Measurements from ENCODE around the gene TSSK6. TPM values are rescaled to one million over a fixed set of nuclear protein-coding genes. Genes with fewer than 3 reads are reported as not detected.

TSSK6 gene
- total RNA-seq, 2 donors from 2014 or later = 2.1 to 2.6 TPM

GRCh38 chr19:19543640-19544039, 28.3 kb upstream of the TSSK6 start:
- intact Hi-C loops (cut with DNase I) = no loop called here
- no peak for TF ChIP-seq POLR2A (IDR thresholded peaks at IDR 0.05)
- DNase-seq (no peak), ATAC-seq (no peak)
- H3K27me3 ChIP-seq = peaks cover 0 to 18% of the 10 kb centered on the region in 2 donors
- H3K36me3 ChIP-seq (replicated peaks in 1 of 2; ENCODE audit: insufficient read depth in 1 of 2, low read depth in 2 of 2) = no peaks in the 10 kb centered on the region
- H3K4me3 ChIP-seq = no peak overlapping the region
- H3K9me3 ChIP-seq = no peaks in the 10 kb centered on the region
- H3K4me1 ChIP-seq = peaks cover 14% of the 10 kb centered on the region
- 67 to 78% methylated on average over 2 to 11 of the region's 19 CpGs for WGBS, 2 donors
- H3K27ac ChIP-seq = no peak overlapping the region

GRCh38 chr19:19543101-19543500, 27.8 kb upstream of the TSSK6 start:
- no peak for ATAC-seq
- Histone ChIP-seq H3K9me3 (no peaks in the 10 kb centered on the region), H3K4me1 (peaks cover 19% of the 10 kb centered on the region), H3K36me3 (replicated peaks in 1 of 2; ENCODE audit: insufficient read depth in 1 of 2, low read depth in 2 of 2) (no peaks in the 10 kb centered on the region), H3K27me3 (peaks cover 0 to 23% of the 10 kb centered on the region in 2 donors), H3K27ac (no peak overlapping the region), H3K4me3 (no peak overlapping the region)
- 77 to 80% methylated on average over 2 to 13 of the region's 13 CpGs for WGBS, 2 donors
- intact Hi-C loops (cut with DNase I) = no loop called here
- DNase-seq = no peak
- no peak for TF ChIP-seq POLR2A (IDR thresholded peaks at IDR 0.05)
- TF ChIP-seq CTCF (IDR thresholded peaks at IDR 0.05) = no peak

- 55 to 59% methylated on average over 7 to 12 of the region's 12 CpGs for WGBS, 2 donors
- no peak overlapping the region for H3K27ac ChIP-seq
- peaks cover 0 to 29% of the 10 kb centered on the region in 2 donors for H3K27me3 ChIP-seq
- no peaks in the 10 kb centered on the region for H3K9me3 ChIP-seq
- intact Hi-C loops (cut with DNase I) = no loop called here
- peaks cover 25% of the 10 kb centered on the region for H3K4me1 ChIP-seq
- ATAC-seq = no peak
- DNase-seq = no peak
- TF ChIP-seq CTCF (IDR thresholded peaks at IDR 0.05) (no peak), POLR2A (IDR thresholded peaks at IDR 0.05) (no peak)
- no peak overlapping the region for H3K4me3 ChIP-seq
- H3K36me3 ChIP-seq (replicated peaks in 1 of 2; ENCODE audit: insufficient read depth in 1 of 2, low read depth in 2 of 2) = no peaks in the 10 kb centered on the region
These were observed 27.2 kb upstream of the TSSK6 start for GRCh38 chr19:19542507-19542906.

- no peak for ATAC-seq
- Histone ChIP-seq H3K4me1 (peaks cover 28% of the 10 kb centered on the region), H3K36me3 (replicated peaks in 1 of 2; ENCODE audit: insufficient read depth in 1 of 2, low read depth in 2 of 2) (no peaks in the 10 kb centered on the region), H3K4me3 (no peak overlapping the region), H3K9me3 (no peaks in the 10 kb centered on the region), H3K27ac (no peak overlapping the region), H3K27me3 (peaks cover 0 to 30% of the 10 kb centered on the region in 2 donors)
- no peak for TF ChIP-seq POLR2A (IDR thresholded peaks at IDR 0.05)
- no peak for TF ChIP-seq CTCF (IDR thresholded peaks at IDR 0.05)
- no peak for DNase-seq
- intact Hi-C loops (cut with DNase I) = no loop called here
- 74 to 76% methylated on average over 5 to 15 of the region's 16 CpGs for WGBS, 2 donors
These were observed 26.3 kb upstream of the TSSK6 start for GRCh38 chr19:19541616-19542015.

- peak; percentile 20 for ATAC-seq
- H3K4me3 ChIP-seq = no peak overlapping the region
These were observed 25.6 kb upstream of the TSSK6 start for GRCh38 chr19:19540715-19541515.

More at GRCh38 chr19:19540715-19541515, 25.6 kb upstream of the TSSK6 start:
- Histone ChIP-seq H3K27ac (no peak overlapping the region), H3K9me3 (no peaks in the 10 kb centered on the region), H3K27me3 (peaks cover 0 to 30% of the 10 kb centered on the region in 2 donors), H3K36me3 (replicated peaks in 1 of 2; ENCODE audit: insufficient read depth in 1 of 2, low read depth in 2 of 2) (no peaks in the 10 kb centered on the region), H3K4me1 (peaks cover 28% of the 10 kb centered on the region)
- DNase-seq = peak; percentile 28 to 59 (median 36)
- intact Hi-C loops (cut with DNase I) = no loop called here
- 4 to 8% methylated on average over 33 to 45 of the region's 45 CpGs for WGBS, 2 donors
- no peak for TF ChIP-seq POLR2A (IDR thresholded peaks at IDR 0.05)
- TF ChIP-seq CTCF (IDR thresholded peaks at IDR 0.05) = no peak

Measured in body of pancreas (tissue), 4 donors.